Neural cell (in vitro differentiated cells): ENCODE results near the gene LRBA. TPM values are rescaled to one million over a fixed set of nuclear protein-coding genes. Genes with fewer than 3 reads are reported as not detected.

Experiments
- H2AFZ ChIP-seq: fragments of 200-600, 300-800 bp; sonication (generic), shearing (Covaris generic); 2 replicates; pipeline ENCODE4 v1.6.0; 2014; ENCODE audit warnings: low read depth, mild to moderate bottlenecking, antibody characterized with exemption, low read length, moderate library complexity
- H3F3A ChIP-seq: fragments of 200-600 bp; shearing (Covaris generic); 2 replicates; pipeline ENCODE4 v1.6.1; 2016; ENCODE audit warnings: mild to moderate bottlenecking, moderate library complexity, mixed read lengths, antibody characterized with exemption, low read length; ENCODE audit not compliant: insufficient read depth, poor library complexity, severe bottlenecking
- H3K27ac ChIP-seq: fragments of 200-600, 300-800 bp; sonication (generic), shearing (Covaris generic); 2 replicates; pipeline ENCODE4 v1.5.1; 2014; ENCODE audit warnings: mild to moderate bottlenecking, low read length, moderate library complexity
- H3K27me3 ChIP-seq: fragments of 300-800, 200-600 bp; sonication (generic), shearing (Covaris generic); 2 replicates; pipeline ENCODE4 v1.6.0; 2014; ENCODE audit warnings: mild to moderate bottlenecking, low read depth, low read length, moderate library complexity; ENCODE audit not compliant: insufficient read depth
- H3K36me3 ChIP-seq: fragments of 300-800, 200-600 bp; sonication (generic), shearing (Covaris generic); 2 replicates; pipeline ENCODE4 v1.5.1; 2014; ENCODE audit warnings: mild to moderate bottlenecking, antibody characterized with exemption, low read length, moderate library complexity; ENCODE audit not compliant: insufficient read depth
- H3K4me2 ChIP-seq: fragments of 300-800, 200-600 bp; sonication (generic), shearing (Covaris generic); 2 replicates; pipeline ENCODE4 v1.6.0; 2014; ENCODE audit warnings: mild to moderate bottlenecking, low read length
- H3K4me3 ChIP-seq: fragments of 300-800, 200-600 bp; sonication (generic), shearing (Covaris generic); 2 replicates; pipeline ENCODE4 v1.5.1; 2014; ENCODE audit warnings: mild to moderate bottlenecking, low read length, moderate library complexity
- H3K79me2 ChIP-seq: fragments of 200-600 bp; shearing (Covaris generic); replicated peaks from 2 replicates; pipeline ENCODE4 v1.6.0; 2014; ENCODE audit warnings: mild to moderate bottlenecking, low read length, moderate library complexity; ENCODE audit not compliant: insufficient read depth
- H3K9ac ChIP-seq: fragments of 300-800, 200-600 bp; sonication (generic), shearing (Covaris generic); 2 replicates; pipeline ENCODE4 v1.6.1; 2016; ENCODE audit warnings: mild to moderate bottlenecking, low read length, mixed read lengths
- H3K9me2 ChIP-seq: fragments of 200-600 bp; shearing (Covaris generic); 2 replicates; pipeline ENCODE4 v1.6.1; 2016; ENCODE audit warnings: mild to moderate bottlenecking, low read length, mixed read lengths; ENCODE audit not compliant: insufficient read depth
- H3K9me3 ChIP-seq: fragments of 200-600, 300-800 bp; sonication (generic), shearing (Covaris generic); 2 replicates; pipeline ENCODE4 v1.6.1; 2016; ENCODE audit warnings: mild to moderate bottlenecking, mixed run types, low read length, moderate library complexity, mixed read lengths
- H4K20me1 ChIP-seq: fragments of 200-600 bp; shearing (Covaris generic); 2 replicates; pipeline ENCODE4 v1.6.1; 2016; ENCODE audit warnings: mild to moderate bottlenecking, mixed run types; ENCODE audit not compliant: insufficient read depth
- EP300 ChIP-seq: fragments of 450-650 bp; conservative IDR thresholded peaks from 2 replicates; pipeline ENCODE4 v1.6.1; 2014; ENCODE audit warnings: antibody characterized with exemption, mild to moderate bottlenecking, moderate library complexity; ENCODE audit not compliant: poor library complexity, severe bottlenecking
- EZH2 ChIP-seq: fragments of 200-600, 300-800 bp; shearing (Covaris generic), sonication (generic); IDR thresholded peaks from 2 replicates; pipeline ENCODE4 v1.6.1; 2014; ENCODE audit warnings: antibody characterized with exemption, low read length, borderline replicate concordance, mild to moderate bottlenecking; ENCODE audit not compliant: insufficient read depth, poor library complexity, severe bottlenecking
- MXI1 ChIP-seq: fragments of 450-650 bp; conservative IDR thresholded peaks from 2 replicates; pipeline ENCODE4 v1.6.1; 2014; ENCODE audit warnings: antibody characterized with exemption, mild to moderate bottlenecking; ENCODE audit not compliant: poor library complexity, severe bottlenecking
- POLR2AphosphoS5 ChIP-seq: IDR thresholded peaks from 2 replicates; pipeline ENCODE4 v1.6.1; 2012
- RAD21 ChIP-seq: fragments of 450-650 bp; conservative IDR thresholded peaks from 2 replicates; pipeline ENCODE4 v1.6.1; 2014; ENCODE audit warnings: antibody characterized with exemption, mild to moderate bottlenecking, moderate library complexity
- SMC3 ChIP-seq: fragments of 450-650 bp; conservative IDR thresholded peaks from 2 replicates; pipeline ENCODE4 v1.6.1; 2014; ENCODE audit warnings: antibody characterized with exemption, mild to moderate bottlenecking, moderate library complexity; ENCODE audit not compliant: poor library complexity
- TAF1 ChIP-seq: IDR thresholded peaks from 2 replicates; pipeline ENCODE4 v1.6.1; 2012; ENCODE audit warnings: low read depth
- polyA plus RNA-seq: library from polyadenylated mRNA; depleted of rRNA; stranded (reverse); fragments of >200 nt; gene quantifications from 2 replicates; pipeline ENCODE4 v1.2.3, GENCODE V29; 2014
- TF ChIP-seq, protein P1 (sequence below): fragments of 450-650 bp; IDR thresholded peaks from 2 replicates; pipeline ENCODE4 v1.5.1; 2014; ENCODE audit warnings: antibody characterized with exemption, mild to moderate bottlenecking, moderate library complexity; ENCODE audit not compliant: poor library complexity, severe bottlenecking
- TF ChIP-seq, protein P2 (sequence below): IDR thresholded peaks from 2 replicates; pipeline ENCODE4 v1.6.1; 2012; ENCODE audit warnings: borderline replicate concordance

Gene LRBA
- polyA plus RNA-seq, 1 donor from 2014 or later = 7.1 TPM

DNA sequence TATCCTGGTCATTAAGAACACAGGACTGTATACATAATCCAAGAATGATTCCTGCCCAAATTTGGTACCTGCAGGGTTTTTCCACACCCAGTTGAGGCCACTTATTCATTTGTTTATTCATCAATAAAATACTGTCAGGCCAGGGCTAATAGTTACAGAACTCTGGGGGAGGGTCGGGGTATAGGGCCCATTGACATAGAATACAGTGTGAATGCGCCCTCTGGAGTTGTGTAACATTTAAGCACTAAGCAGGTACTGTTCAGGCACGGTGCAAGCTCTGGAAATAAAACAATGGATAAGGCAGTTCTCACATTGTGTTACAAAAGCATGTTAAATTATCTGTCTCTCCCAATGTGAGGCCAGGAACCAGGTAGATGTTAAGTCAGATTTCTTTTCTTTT lies 30.8 kb upstream of the LRBA start:
- Histone ChIP-seq H3K27ac (no peak overlapping the region), H3K9me2 (no peaks in the 10 kb centered on the region), H3K9me3 (no peaks in the 10 kb centered on the region), H3K4me3 (no peak overlapping the region), H3K79me2 (no peaks in the 10 kb centered on the region), H2AFZ (no peak overlapping the region), H3K4me2 (no peak overlapping the region), H3F3A (no peaks in the 10 kb centered on the region), H3K9ac (no peak overlapping the region), H4K20me1 (no peaks in the 10 kb centered on the region), H3K27me3 (no peaks in the 10 kb centered on the region), H3K36me3 (no peaks in the 10 kb centered on the region)
- TF ChIP-seq, protein P1, sequence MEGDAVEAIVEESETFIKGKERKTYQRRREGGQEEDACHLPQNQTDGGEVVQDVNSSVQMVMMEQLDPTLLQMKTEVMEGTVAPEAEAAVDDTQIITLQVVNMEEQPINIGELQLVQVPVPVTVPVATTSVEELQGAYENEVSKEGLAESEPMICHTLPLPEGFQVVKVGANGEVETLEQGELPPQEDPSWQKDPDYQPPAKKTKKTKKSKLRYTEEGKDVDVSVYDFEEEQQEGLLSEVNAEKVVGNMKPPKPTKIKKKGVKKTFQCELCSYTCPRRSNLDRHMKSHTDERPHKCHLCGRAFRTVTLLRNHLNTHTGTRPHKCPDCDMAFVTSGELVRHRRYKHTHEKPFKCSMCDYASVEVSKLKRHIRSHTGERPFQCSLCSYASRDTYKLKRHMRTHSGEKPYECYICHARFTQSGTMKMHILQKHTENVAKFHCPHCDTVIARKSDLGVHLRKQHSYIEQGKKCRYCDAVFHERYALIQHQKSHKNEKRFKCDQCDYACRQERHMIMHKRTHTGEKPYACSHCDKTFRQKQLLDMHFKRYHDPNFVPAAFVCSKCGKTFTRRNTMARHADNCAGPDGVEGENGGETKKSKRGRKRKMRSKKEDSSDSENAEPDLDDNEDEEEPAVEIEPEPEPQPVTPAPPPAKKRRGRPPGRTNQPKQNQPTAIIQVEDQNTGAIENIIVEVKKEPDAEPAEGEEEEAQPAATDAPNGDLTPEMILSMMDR = no peak
- no peak for TF ChIP-seq TAF1
- TF ChIP-seq, protein P2, sequence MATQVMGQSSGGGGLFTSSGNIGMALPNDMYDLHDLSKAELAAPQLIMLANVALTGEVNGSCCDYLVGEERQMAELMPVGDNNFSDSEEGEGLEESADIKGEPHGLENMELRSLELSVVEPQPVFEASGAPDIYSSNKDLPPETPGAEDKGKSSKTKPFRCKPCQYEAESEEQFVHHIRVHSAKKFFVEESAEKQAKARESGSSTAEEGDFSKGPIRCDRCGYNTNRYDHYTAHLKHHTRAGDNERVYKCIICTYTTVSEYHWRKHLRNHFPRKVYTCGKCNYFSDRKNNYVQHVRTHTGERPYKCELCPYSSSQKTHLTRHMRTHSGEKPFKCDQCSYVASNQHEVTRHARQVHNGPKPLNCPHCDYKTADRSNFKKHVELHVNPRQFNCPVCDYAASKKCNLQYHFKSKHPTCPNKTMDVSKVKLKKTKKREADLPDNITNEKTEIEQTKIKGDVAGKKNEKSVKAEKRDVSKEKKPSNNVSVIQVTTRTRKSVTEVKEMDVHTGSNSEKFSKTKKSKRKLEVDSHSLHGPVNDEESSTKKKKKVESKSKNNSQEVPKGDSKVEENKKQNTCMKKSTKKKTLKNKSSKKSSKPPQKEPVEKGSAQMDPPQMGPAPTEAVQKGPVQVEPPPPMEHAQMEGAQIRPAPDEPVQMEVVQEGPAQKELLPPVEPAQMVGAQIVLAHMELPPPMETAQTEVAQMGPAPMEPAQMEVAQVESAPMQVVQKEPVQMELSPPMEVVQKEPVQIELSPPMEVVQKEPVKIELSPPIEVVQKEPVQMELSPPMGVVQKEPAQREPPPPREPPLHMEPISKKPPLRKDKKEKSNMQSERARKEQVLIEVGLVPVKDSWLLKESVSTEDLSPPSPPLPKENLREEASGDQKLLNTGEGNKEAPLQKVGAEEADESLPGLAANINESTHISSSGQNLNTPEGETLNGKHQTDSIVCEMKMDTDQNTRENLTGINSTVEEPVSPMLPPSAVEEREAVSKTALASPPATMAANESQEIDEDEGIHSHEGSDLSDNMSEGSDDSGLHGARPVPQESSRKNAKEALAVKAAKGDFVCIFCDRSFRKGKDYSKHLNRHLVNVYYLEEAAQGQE = no peak
- no peak for TF ChIP-seq RAD21
- TF ChIP-seq EP300 = no peak
- TF ChIP-seq SMC3 = no peak
- TF ChIP-seq POLR2AphosphoS5 = no peak
- no peak for TF ChIP-seq EZH2
- no peak for TF ChIP-seq MXI1

DNA sequence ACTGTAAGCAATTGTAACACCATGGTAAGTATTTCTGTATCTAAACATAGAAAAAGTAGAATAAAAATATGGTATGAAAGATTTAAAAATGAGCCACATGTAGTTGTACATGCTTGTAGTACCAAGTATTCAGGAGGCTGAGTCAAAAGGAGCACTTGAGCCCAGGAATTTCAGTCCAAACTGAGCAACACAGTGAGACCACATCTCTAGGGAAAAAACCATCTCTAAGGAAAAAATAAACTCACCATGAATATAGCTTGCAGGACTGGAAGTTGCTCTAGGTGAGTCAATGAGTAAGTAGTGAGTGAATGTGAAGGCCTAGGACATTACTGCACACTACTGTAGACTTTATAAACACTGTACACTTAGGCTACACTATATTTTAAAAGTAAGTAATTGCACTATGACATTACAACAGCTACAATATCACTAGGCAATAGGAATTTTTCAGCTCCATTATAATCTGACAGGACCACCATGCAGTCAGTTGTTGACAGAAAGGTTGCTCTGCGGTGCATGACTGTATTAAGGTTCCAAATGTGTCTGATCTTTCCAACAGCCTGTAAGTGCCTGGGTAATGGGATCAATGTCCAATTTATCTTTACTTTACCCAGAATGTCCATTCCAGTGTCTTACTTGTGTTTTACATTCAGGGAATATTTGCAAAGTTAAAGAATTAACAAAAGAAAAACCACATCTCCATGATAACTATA lies 28.9 kb upstream of the LRBA start:
- TF ChIP-seq SMC3 (no peak), POLR2AphosphoS5 (no peak), EP300 (no peak), MXI1 (no peak), TAF1 (no peak), RAD21 (no peak), EZH2 (no peak)
- TF ChIP-seq, protein P2 = no peak
- Histone ChIP-seq H2AFZ (no peak overlapping the region), H3K4me2 (no peak overlapping the region), H3K9me2 (no peaks in the 10 kb centered on the region), H3K4me3 (no peak overlapping the region), H3F3A (no peaks in the 10 kb centered on the region), H3K36me3 (no peaks in the 10 kb centered on the region), H3K79me2 (no peaks in the 10 kb centered on the region), H4K20me1 (no peaks in the 10 kb centered on the region), H3K27ac (no peak overlapping the region), H3K27me3 (no peaks in the 10 kb centered on the region), H3K9me3 (no peaks in the 10 kb centered on the region), H3K9ac (no peak overlapping the region)
